HG02798 (cell line): ENCODE results near the gene SLC5A2.
"Not testable (repeated sequence)": the region's sequence is repeated elsewhere in the genome, so short reads cannot be mapped to it uniquely, and the experiment has no call there.

ENCODE experiments used
- ATAC-seq: cut with Tn5 transposase; IDR thresholded peaks from one replicate; pipeline ENCODE4 v1.9.1; 2021; ENCODE audit warnings: mild to moderate bottlenecking; ENCODE audit not compliant: unreplicated experiment, poor library complexity

Gene SLC5A2

DNA sequence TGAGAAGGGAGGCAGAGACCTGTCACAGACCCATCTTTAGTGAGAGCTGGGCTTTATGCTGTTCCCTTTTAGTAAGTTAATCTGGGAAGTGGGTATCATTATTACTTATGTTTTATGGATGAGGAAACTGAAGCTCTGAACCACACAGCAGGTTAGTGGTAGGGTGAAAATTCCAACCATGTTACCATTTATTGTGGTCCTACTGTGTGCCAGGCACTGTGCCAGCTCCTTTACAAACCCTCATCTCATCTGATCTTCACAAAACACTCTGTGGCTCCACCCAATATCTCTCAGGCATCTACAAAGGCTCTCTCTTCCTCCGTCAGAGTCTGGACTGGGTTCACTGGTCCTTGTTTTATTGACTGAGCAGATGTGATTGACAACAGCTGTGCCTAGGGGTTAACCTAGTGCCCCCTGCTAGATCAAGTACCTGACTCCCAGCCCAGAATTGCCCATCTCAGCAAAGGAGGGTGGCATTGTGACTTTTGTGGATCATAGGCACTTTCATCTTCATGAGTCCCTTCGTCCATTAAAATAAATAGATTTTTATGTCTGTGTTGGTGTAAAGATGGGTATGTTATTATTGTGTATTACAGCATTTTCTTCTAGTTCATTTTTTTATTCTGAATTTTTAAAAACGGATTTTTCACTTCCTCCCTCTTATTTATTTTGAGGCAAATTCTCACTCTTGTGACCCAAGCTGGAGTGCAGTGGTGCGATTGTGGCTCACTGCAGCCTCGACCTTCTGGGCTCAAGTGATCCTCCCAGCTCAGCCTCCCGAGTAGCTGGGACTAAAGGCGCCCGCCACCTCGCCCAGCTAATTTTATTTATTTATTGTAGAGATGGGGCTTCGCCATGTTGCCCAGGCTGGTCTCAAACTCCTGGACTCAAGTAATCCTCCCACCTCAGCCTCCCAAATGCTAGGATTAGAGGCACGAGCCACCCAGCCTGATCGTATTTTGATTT is 7.9 kb upstream of the SLC5A2 start:
- ATAC-seq = no peak

DNA sequence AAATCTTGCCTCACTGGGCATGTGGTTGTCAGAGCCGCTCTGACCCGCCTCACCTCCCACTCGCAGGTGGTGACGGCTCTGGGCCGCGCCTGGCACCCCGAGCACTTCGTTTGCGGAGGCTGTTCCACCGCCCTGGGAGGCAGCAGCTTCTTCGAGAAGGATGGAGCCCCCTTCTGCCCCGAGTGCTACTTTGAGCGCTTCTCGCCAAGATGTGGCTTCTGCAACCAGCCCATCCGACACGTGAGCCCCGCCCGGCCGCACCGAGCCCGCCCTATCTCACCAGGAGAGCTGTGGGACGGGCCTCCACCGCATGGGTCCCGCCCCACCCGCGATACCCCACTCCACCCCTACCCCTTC is 7.0 kb upstream of the SLC5A2 start:
- ATAC-seq = no peak

DNA sequence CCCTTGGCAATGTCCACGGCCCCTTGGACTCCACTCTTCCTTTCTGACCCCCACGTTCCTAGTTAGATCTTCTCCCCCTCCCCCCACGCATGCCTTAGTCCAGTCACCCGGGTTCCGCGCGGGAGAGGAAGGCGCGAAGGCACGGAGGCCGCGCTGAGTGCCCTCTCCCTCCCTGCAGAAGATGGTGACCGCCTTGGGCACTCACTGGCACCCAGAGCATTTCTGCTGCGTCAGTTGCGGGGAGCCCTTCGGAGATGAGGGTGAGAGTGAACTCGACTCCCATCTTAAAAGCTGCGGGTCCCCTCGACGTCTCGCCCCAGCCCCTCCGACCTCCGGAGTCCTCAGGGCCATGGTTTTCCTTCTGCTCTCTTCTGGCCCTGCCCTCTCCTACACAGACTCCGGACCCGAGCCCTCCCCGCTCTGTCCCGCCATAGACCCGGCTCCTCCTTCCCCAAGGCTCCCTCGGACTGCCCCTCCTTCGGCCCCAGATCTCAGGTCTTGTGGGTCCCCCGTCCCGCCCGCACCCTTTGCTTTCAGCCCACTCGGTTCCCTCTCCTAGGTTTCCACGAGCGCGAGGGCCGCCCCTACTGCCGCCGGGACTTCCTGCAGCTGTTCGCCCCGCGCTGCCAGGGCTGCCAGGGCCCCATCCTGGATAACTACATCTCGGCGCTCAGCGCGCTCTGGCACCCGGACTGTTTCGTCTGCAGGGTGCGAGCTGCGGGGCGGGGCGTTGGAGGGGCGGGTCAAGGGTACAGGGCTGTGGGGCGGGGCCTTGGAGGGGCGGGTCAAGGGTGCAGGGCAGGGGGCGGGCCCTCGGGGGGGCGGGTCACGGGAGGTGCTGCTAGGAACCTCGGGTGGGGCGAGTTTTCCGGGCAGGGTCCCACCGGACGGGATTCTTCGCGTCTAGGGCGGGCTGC is 6.4 kb upstream of the SLC5A2 start:
- peak; percentile 60 for ATAC-seq

DNA sequence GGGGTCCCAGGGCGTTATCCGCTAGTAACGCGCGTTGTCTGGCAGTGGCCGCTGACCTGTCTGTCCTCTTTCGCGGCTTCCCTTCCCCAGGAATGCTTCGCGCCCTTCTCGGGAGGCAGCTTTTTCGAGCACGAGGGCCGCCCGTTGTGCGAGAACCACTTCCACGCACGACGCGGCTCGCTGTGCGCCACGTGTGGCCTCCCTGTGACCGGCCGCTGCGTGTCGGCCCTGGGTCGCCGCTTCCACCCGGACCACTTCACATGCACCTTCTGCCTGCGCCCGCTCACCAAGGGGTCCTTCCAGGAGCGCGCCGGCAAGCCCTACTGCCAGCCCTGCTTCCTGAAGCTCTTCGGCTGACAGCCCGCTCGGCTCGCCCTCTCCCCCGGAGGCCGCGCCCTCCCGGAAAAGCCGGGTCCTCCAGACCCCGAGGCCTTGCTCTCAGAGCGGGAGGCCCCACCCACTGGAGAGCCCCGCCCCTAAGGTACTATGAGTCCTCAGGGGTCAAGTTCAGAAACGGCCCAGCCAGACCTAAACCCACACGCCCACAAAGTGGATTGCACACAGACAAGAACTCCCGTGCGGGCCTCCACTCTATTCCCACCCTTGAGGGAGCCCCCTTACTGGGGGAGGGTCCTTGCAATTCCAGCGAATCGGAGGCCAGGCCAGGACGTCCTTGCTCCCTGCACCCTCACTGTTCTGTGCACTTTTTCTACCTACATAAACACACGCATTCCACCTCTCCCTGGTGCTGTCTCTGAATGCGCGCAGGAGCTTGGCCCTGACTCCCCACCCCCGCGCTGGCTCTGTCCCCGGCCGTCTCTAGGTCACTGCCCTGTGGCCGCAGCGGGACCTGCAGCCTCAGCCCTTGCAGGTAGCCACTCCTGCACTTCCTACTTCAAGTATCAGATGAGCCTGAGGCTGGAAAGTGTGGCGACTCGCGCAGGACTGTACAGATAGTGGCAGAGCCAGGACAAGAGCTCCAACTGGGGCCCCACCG is 5.4 kb upstream of the SLC5A2 start:
- no peak for ATAC-seq

- no peak for ATAC-seq
Measured at GRCh38 chr16:31478956-31479355, 4.0 kb upstream of the SLC5A2 start.

- no peak for ATAC-seq
Measured at GRCh38 chr16:31479751-31480150, 3.2 kb upstream of the SLC5A2 start.

DNA sequence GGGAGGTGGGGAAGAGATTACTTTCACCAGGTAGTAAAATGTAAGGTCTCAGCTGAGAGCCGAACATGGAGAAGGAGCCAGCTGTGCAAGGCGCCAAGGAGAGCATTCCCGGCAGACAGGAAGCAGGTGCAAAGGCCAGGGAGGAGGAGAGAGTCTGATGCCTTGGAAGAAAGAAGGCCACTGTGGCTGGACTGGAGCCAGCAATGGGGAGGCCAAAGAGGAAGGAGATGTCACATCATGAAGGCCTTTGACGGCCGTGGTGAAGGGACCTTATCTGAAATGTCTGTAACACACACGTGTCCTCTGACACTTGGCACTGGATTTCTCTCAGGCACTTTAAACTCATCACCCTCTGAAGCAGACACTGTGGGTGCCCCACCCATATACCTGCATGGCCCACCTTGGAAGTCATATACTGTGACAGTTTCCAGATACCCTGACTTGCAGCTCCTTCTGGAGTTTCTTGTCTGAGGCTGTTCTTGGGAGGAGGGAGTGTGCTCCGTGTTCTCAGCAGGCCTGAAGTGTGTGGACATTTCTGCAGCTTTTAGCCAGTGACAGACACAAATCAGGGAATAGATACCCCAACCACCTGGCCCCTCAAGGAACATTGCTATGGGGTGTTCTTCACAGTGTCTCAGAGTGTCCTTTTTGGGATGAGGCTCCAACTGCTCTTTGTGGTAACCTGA is 1.9 kb upstream of the SLC5A2 start:
- no peak for ATAC-seq

GRCh38 chr16:31484048-31484447 is 1.1 kb downstream of the SLC5A2 start:
- ATAC-seq = not testable (repeated sequence)

DNA sequence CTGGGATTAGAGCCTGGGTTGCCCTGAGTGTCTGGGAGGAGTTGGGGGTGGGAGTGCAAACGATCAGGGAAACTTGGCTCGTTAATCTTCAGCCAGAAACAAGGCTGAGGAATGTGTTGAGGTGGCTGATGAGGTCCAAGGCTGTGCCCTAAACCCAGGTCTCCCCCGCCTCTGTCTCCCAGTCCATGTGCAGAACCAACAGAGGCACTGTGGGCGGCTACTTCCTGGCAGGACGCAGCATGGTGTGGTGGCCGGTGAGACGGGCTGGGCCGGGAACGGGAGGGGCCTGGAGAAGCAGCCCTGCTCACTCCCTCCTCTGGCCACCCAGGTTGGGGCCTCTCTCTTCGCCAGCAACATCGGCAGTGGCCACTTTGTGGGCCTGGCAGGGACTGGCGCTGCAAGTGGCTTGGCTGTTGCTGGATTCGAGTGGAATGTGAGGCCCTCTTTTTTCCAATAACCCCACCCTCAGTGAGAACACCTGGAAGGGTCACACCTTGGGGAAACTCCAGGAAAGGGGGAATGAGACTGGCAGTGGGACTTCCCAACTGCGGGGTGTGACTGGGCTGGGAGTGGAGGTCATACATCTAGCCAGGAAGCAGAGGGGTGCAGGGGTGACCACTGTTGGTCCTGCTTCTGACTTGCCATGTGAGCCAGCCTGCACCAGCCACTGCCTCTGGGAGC is 1.7 kb downstream of the SLC5A2 start:
- ATAC-seq = no peak

- ATAC-seq = no peak
Measured at GRCh38 chr16:31485571-31485970, 2.6 kb downstream of the SLC5A2 start.

DNA sequence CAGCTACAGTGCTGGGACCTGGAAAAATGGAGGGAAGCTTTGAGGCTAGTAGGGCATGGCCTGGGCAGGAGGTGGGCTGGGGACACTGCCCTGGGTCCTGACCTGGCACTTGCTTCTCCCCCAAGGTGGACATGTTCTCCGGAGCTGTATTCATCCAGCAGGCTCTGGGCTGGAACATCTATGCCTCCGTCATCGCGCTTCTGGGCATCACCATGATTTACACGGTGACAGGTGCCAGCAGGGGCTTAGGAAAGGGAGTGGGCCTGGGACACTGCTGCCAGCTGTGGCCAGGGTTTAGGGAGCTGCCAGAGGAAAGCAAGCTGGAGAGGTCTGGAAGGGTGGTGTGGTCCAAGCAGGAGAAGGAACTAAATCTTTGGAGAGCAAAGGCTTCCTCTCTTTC is 3.1 kb downstream of the SLC5A2 start:
- no peak for ATAC-seq

- no peak for ATAC-seq
Measured at GRCh38 chr16:31487071-31487719, 4.3 kb downstream of the SLC5A2 start.

- ATAC-seq = peak; percentile 81
Measured at GRCh38 chr16:31487720-31488467, 5.0 kb downstream of the SLC5A2 start.

DNA sequence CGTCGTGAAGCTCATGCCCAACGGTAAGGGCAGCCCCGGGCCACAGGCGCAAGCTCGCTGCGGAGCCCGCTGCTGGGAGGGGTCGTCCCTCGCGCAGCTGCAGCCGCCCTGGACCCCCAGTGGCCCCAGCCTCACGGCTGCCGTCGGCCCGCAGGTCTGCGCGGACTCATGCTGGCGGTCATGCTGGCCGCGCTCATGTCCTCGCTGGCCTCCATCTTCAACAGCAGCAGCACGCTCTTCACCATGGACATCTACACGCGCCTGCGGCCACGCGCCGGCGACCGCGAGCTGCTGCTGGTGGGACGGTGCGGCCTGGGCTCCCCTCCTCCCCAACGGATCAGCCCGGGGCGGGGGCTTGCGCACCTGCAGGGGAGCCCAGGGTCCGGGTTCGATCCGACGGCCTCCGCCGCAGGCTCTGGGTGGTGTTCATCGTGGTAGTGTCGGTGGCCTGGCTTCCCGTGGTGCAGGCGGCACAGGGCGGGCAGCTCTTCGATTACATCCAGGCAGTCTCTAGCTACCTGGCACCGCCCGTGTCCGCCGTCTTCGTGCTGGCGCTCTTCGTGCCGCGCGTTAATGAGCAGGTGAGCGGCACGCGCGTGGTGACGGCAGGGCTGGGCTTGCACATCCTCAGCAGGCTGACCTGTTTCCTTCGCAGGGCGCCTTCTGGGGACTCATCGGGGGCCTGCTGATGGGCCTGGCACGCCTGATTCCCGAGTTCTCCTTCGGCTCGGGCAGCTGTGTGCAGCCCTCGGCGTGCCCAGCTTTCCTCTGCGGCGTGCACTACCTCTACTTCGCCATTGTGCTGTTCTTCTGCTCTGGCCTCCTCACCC is 5.8 kb downstream of the SLC5A2 start:
- ATAC-seq = no peak

- ATAC-seq = no peak
Measured at GRCh38 chr16:31489298-31489564, 6.3 kb downstream of the SLC5A2 start.

GRCh38 chr16:31489616-31490584 is 7.0 kb downstream of the SLC5A2 start:
- ATAC-seq = no peak
